HepG2 (cell line): ENCODE data around the gene PSMD12. TPM values are rescaled to one million over a fixed set of nuclear protein-coding genes. Genes with fewer than 3 reads are reported as not detected.

Experiments
- ATRX ChIP-seq: sonication (generic); formaldehyde crosslinking; IDR thresholded peaks from 2 replicates; pipeline ENCODE4 v1.4.0; 2020; ENCODE audit warnings: missing genetic modification reagents, borderline replicate concordance
- EED ChIP-seq: sonication (generic); formaldehyde crosslinking; IDR thresholded peaks from 2 replicates; pipeline ENCODE4 v1.5.0; 2020; ENCODE audit warnings: mild to moderate bottlenecking, missing genetic modification reagents
- HNRNPUL1 ChIP-seq: fragments of 200-400 bp; formaldehyde crosslinking; IDR thresholded peaks from 2 replicates; pipeline ENCODE4 v1.6.1; 2017; ENCODE audit warnings: low read depth, mild to moderate bottlenecking, low read length, moderate library complexity
- JARID2 ChIP-seq: sonication (generic); formaldehyde crosslinking; IDR thresholded peaks from 2 replicates; pipeline ENCODE4 v1.8.1; 2023; ENCODE audit warnings: missing genetic modification reagents, inconsistent platforms; ENCODE audit not compliant: insufficient replicate concordance
- KDM2A ChIP-seq: sonication (generic); formaldehyde crosslinking; IDR thresholded peaks from 2 replicates; pipeline ENCODE4 v1.4.0; 2020; ENCODE audit warnings: low read depth, missing genetic modification reagents, borderline replicate concordance
- MAF1 ChIP-seq: sonication (generic); formaldehyde crosslinking; IDR thresholded peaks from 2 replicates; pipeline ENCODE4 v1.5.0; 2020; ENCODE audit warnings: missing genetic modification reagents, borderline replicate concordance
- MAFG ChIP-seq: sonication (generic); formaldehyde crosslinking; IDR thresholded peaks from 2 replicates; pipeline ENCODE4 v1.5.1; 2020; ENCODE audit warnings: mild to moderate bottlenecking, missing genetic modification reagents
- MLXIP ChIP-seq: sonication (generic); formaldehyde crosslinking; IDR thresholded peaks from 2 replicates; pipeline ENCODE4 v1.9.0; 2021; ENCODE audit warnings: missing genetic modification reagents, borderline replicate concordance
- NCOR1 ChIP-seq: fragments of 200-600 bp; sonication (generic); IDR thresholded peaks from 2 replicates; pipeline ENCODE4 v1.7.0; 2017; ENCODE audit warnings: antibody characterized with exemption, low read length, borderline replicate concordance
- SP140L ChIP-seq: sonication (generic); formaldehyde crosslinking; IDR thresholded peaks from 2 replicates; pipeline ENCODE4 v1.4.0; 2020; ENCODE audit warnings: missing genetic modification reagents, borderline replicate concordance
- TIGD3 ChIP-seq: sonication (generic); formaldehyde crosslinking; IDR thresholded peaks from 2 replicates; pipeline ENCODE4 v1.5.1; 2020; ENCODE audit warnings: mild to moderate bottlenecking, missing genetic modification reagents, borderline replicate concordance
- U2AF2 ChIP-seq: fragments of 200-400 bp; formaldehyde crosslinking; IDR thresholded peaks from 2 replicates; pipeline ENCODE4 v1.6.1; 2017; ENCODE audit warnings: low read depth, mild to moderate bottlenecking, low read length
- XRCC5 ChIP-seq: fragments of 200-400 bp; formaldehyde crosslinking; optimal IDR thresholded peaks from 2 replicates; pipeline ENCODE3; 2017; ENCODE audit warnings: mild to moderate bottlenecking, low read length
- ZMYM2 ChIP-seq: sonication (generic); formaldehyde crosslinking; IDR thresholded peaks from 2 replicates; pipeline ENCODE4 v1.8.0; 2022; ENCODE audit warnings: mild to moderate bottlenecking, missing genetic modification reagents
- ZNF296 ChIP-seq: sonication (generic); formaldehyde crosslinking; conservative IDR thresholded peaks from 2 replicates; pipeline ENCODE4 v1.5.0; 2020; ENCODE audit warnings: mild to moderate bottlenecking, missing genetic modification reagents
- ZNF350 ChIP-seq: sonication (generic); formaldehyde crosslinking; IDR thresholded peaks from 2 replicates; pipeline ENCODE4 v1.4.0; 2020; ENCODE audit warnings: mild to moderate bottlenecking, low read depth, missing genetic modification reagents, borderline replicate concordance
- ZNF562 ChIP-seq: sonication (generic); formaldehyde crosslinking; IDR thresholded peaks from 2 replicates; pipeline ENCODE4 v1.8.0; 2022; ENCODE audit warnings: missing genetic modification reagents, borderline replicate concordance
- ZNF564 ChIP-seq: sonication (generic); formaldehyde crosslinking; IDR thresholded peaks from 2 replicates; pipeline ENCODE4 v1.8.1; 2023; ENCODE audit warnings: mild to moderate bottlenecking, missing genetic modification reagents
- ZNF816 ChIP-seq: sonication (generic); formaldehyde crosslinking; IDR thresholded peaks from 2 replicates; pipeline ENCODE4 v1.8.0; 2022; ENCODE audit warnings: missing genetic modification reagents, mild to moderate bottlenecking, borderline replicate concordance
- polyA plus RNA-seq, 8 experiments: library from polyadenylated mRNA; depleted of rRNA in 3 of 8; stranded (reverse) in 7 of 8; unstranded in 1 of 8; fragments of >200 nt; fragmentation: Illumina TruSeq in 4 of 8; extraction: Trizol in 4 of 8; gene quantifications; 2 replicates each; pipeline versions ENCODE4 v1.2.1 to v1.2.3, GENCODE V29; 2011 to 2016; ENCODE audit warnings: low read depth in 4 of 8, missing spikeins in 1 of 8, mixed read lengths in 1 of 8; ENCODE audit not compliant: insufficient read depth in 1 of 8
- total RNA-seq, 5 experiments: library from RNA; depleted of rRNA; stranded (reverse); fragments of >200 nt; fragmentation: Illumina TruSeq; extraction: Trizol; gene quantifications; 2 replicates each; pipeline ENCODE4 v1.2.3, GENCODE V29; 2016; ENCODE audit warnings: low read depth in 1 of 5

Gene PSMD12
- total and polyA plus RNA-seq, 2 of the 13 experiments (the other 11 are each of a cell fraction or from before 2014, with no cell fraction given): 27.4 to 71.7 TPM

GRCh38 chr17:67366193-67367157, at the start of gene PSMD12 (continued):
- no peak for TF ChIP-seq SP140L (CRISPR knock-in tag)
- TF ChIP-seq ATRX: no peak
- peak; percentile 98 for TF ChIP-seq ZNF350 (CRISPR knock-in tag)
- peak; percentile 87 for TF ChIP-seq XRCC5
- TF ChIP-seq ZNF564 (CRISPR knock-in tag): no peak; the same call in 1 of the 2 replicates
- TF ChIP-seq ZNF296: peak; percentile 92; the same call in 1 of the 2 replicates
- TF ChIP-seq MAFG (CRISPR knock-in tag): peak; percentile 61; the same call in 1 of the 2 replicates
- TF ChIP-seq HNRNPUL1: peak; percentile 67; the same call in 1 of the 2 replicates
- peak; percentile 48; the same call in 1 of the 2 replicates for TF ChIP-seq NCOR1
- TF ChIP-seq EED: peak; percentile 98
- no peak for TF ChIP-seq MLXIP
- peak; percentile 98 for TF ChIP-seq KDM2A
- TF ChIP-seq ZNF816: peak; percentile 98
- TF ChIP-seq MAF1 (CRISPR knock-in tag): peak; percentile 78; the same call in 1 of the 2 replicates
- no peak for TF ChIP-seq U2AF2
- peak; percentile 82 for TF ChIP-seq JARID2 (CRISPR knock-in tag)
- TF ChIP-seq ZMYM2: no peak
- TF ChIP-seq ZNF562 (CRISPR knock-in tag): no peak
- TF ChIP-seq TIGD3 (CRISPR knock-in tag): peak; percentile 92
